HCT116 (cell line): ENCODE data around the gene PDE10A. TPM values are rescaled to one million over a fixed set of nuclear protein-coding genes. Genes with fewer than 3 reads are reported as not detected.

Source experiments
- ATAC-seq: fragments of 200-7000 bp; cut with Tn5 transposase; 2 replicates; pipeline ENCODE4 v1.9.1; 2020; ENCODE audit warnings: mild to moderate bottlenecking, moderate library complexity
- BruUV-seq: library from RNA; stranded (reverse); fragments of 400-500 nt; replicated peaks from 2 replicates; lab custom pipeline; 2021; lab: Mats Ljungman, UMichigan
- CTCF ChIA-PET: fragments of 300-600 bp; sonication (Branson Sonifier 250); formaldehyde crosslinking; loops from one replicate; lab custom pipeline; 2021; ENCODE audit warnings: antibody characterized with exemption; lab: Charles Lee
- POLR2A ChIA-PET: fragments of 300-600, 350-600 bp; sonication (Branson Sonifier 250); formaldehyde crosslinking; loops from one replicate; lab custom pipeline; 2021; ENCODE audit warnings: antibody characterized with exemption; lab: Charles Lee
- RAD21 ChIA-PET, 2 experiments: fragments of 300-600 bp; sonication (Branson Sonifier 250); formaldehyde crosslinking; loops; one replicate each; lab custom pipeline; 2023; ENCODE audit warnings: low total read pairs in 2 of 2; ENCODE audit not compliant: uncharacterized antibody in 2 of 2, unreplicated experiment in 2 of 2, low non-redundant PET in 1 of 2; lab: Charles Lee
- DNase-seq: peaks from one replicate; pipeline ENCODE4 v3.0.0-alpha.2; 2010; ENCODE audit warnings: low read depth, low spot score
- H2AFZ ChIP-seq: fragments of 200-600 bp; shearing (Covaris generic), sonication (generic); 2 replicates; pipeline ENCODE4 v1.6.1; 2017; ENCODE audit warnings: low read depth, mixed run types, mixed read lengths, antibody characterized with exemption, low read length; ENCODE audit not compliant: poor library complexity, severe bottlenecking
- H3K27ac ChIP-seq: 2 replicates; pipeline ENCODE4 v1.5.1; 2012; ENCODE audit warnings: low read depth, low read length
- H3K27me3 ChIP-seq: fragments of 200-600 bp; sonication (generic); 2 replicates; pipeline ENCODE4 v1.6.1; 2016; ENCODE audit warnings: mixed run types, low read length, mixed read lengths; ENCODE audit not compliant: insufficient read depth
- H3K36me3 ChIP-seq, 2 experiments: fragments of 200-500 bp in 1 of 2; fragments of 200-600 bp in 1 of 2; sonication (Bioruptor generic) in 1 of 2; sonication (generic) in 1 of 2; 2 replicates each; pipeline versions ENCODE4 v1.5.1 to v1.6.1; 2014 to 2016; ENCODE audit warnings: low read length in 2 of 2, inconsistent platforms in 1 of 2, mixed read lengths in 1 of 2, mixed run types in 1 of 2; ENCODE audit not compliant: insufficient read depth in 2 of 2, control insufficient read depth in 1 of 2
- H3K4me1 ChIP-seq, 2 experiments: fragments of 200-600 bp in 1 of 2; sonication (generic) in 1 of 2; 2 replicates each; pipeline versions ENCODE4 v1.5.1 to v1.6.1; 2012 to 2017; ENCODE audit warnings: low read length in 2 of 2, inconsistent platforms in 1 of 2, mild to moderate bottlenecking in 1 of 2, mixed read lengths in 1 of 2, mixed run types in 1 of 2, moderate library complexity in 1 of 2; ENCODE audit not compliant: insufficient read depth in 2 of 2, control insufficient read depth in 1 of 2
- H3K4me2 ChIP-seq: fragments of 200-600 bp; sonication (generic); 2 replicates; pipeline ENCODE4 v1.6.1; 2017; ENCODE audit warnings: mixed run types, low read length, mixed read lengths
- H3K4me3 ChIP-seq, 2 experiments: fragments of 200-600 bp in 1 of 2; sonication (generic) in 1 of 2; replicated peaks in 1 of 2; 2 replicates each; pipeline ENCODE4 v1.5.1; 2011 to 2016; ENCODE audit warnings: low read length in 2 of 2, control low read depth in 1 of 2, low read depth in 1 of 2, mild to moderate bottlenecking in 1 of 2, mixed read lengths in 1 of 2, mixed run types in 1 of 2
- H3K79me2 ChIP-seq: fragments of 200-600 bp; sonication (generic); 2 replicates; pipeline ENCODE4 v1.6.1; 2017; ENCODE audit warnings: mild to moderate bottlenecking, mixed run types, low read length, moderate library complexity, mixed read lengths; ENCODE audit not compliant: insufficient read depth
- H3K9ac ChIP-seq: fragments of 200-600 bp; sonication (generic); 2 replicates; pipeline ENCODE4 v1.6.1; 2016; ENCODE audit warnings: low read length, mixed read lengths
- H3K9me2 ChIP-seq: fragments of 200-600 bp; sonication (generic), shearing (Covaris generic); 2 replicates; pipeline ENCODE4 v1.6.1; 2017; ENCODE audit warnings: mixed run types, mild to moderate bottlenecking, moderate library complexity; ENCODE audit not compliant: insufficient read depth
- H3K9me3 ChIP-seq, 2 experiments: fragments of 200-500 bp in 1 of 2; fragments of 200-600 bp in 1 of 2; sonication (Bioruptor generic) in 1 of 2; sonication (generic) in 1 of 2; 2 replicates each; pipeline ENCODE4 v1.6.1; 2014 to 2017; ENCODE audit warnings: low read length in 2 of 2, mixed read lengths in 2 of 2, inconsistent platforms in 1 of 2, low read depth in 1 of 2, mild to moderate bottlenecking in 1 of 2, mixed run types in 1 of 2, moderate library complexity in 1 of 2; ENCODE audit not compliant: control insufficient read depth in 1 of 2, insufficient read depth in 1 of 2
- H4K20me1 ChIP-seq: fragments of 200-600 bp; sonication (generic), shearing (Covaris generic); 2 replicates; pipeline ENCODE4 v1.6.1; 2017; ENCODE audit warnings: mixed run types, mild to moderate bottlenecking, moderate library complexity; ENCODE audit not compliant: insufficient read depth
- ATF3 ChIP-seq: IDR thresholded peaks from 2 replicates; pipeline ENCODE4 v1.6.1; 2012
- CBX3 ChIP-seq: IDR thresholded peaks from 2 replicates; pipeline ENCODE4 v1.6.1; 2012; ENCODE audit warnings: low read depth
- CTCF ChIP-seq, 3 experiments: fragments of 200-600 bp in 1 of 3; sonication (generic) in 1 of 3; IDR thresholded peaks in 2 of 3; conservative IDR thresholded peaks in 1 of 3; 2 replicates each; pipeline ENCODE4 v1.5.1; 2012 to 2017; ENCODE audit warnings: low read depth in 2 of 3, low read length in 2 of 3, antibody characterized with exemption in 1 of 3, borderline replicate concordance in 1 of 3, control low read depth in 1 of 3, mild to moderate bottlenecking in 1 of 3, mixed read lengths in 1 of 3, mixed run types in 1 of 3, moderate library complexity in 1 of 3; ENCODE audit not compliant: insufficient read depth in 1 of 3
- EZH2 ChIP-seq: fragments of 200-600 bp; sonication (generic); IDR thresholded peaks from 2 replicates; pipeline ENCODE4 v1.6.1; 2017; ENCODE audit warnings: antibody characterized with exemption, mixed run types
- EZH2phosphoT487 ChIP-seq: fragments of 200-600 bp; IDR thresholded peaks from 2 replicates; pipeline ENCODE4 v1.6.1; 2018; ENCODE audit warnings: antibody characterized with exemption, borderline replicate concordance
- FOSL1 ChIP-seq: IDR thresholded peaks from 2 replicates; pipeline ENCODE4 v1.6.1; 2012; ENCODE audit warnings: low read depth
- JUND ChIP-seq: IDR thresholded peaks from 2 replicates; pipeline ENCODE4 v1.6.1; 2012
- POLR2A ChIP-seq: IDR thresholded peaks from 2 replicates; pipeline ENCODE4 v1.7.0; 2011; ENCODE audit warnings: borderline replicate concordance; ENCODE audit not compliant: insufficient read depth, insufficient read length; ENCODE audit errors: extremely low read depth
- SIN3A ChIP-seq: IDR thresholded peaks from 2 replicates; pipeline ENCODE4 v1.6.1; 2012; ENCODE audit warnings: low read depth
- SP1 ChIP-seq: IDR thresholded peaks from 2 replicates; pipeline ENCODE4 v1.6.1; 2012; ENCODE audit warnings: low read depth
- SRF ChIP-seq: IDR thresholded peaks from 2 replicates; pipeline ENCODE4 v1.6.1; 2012; ENCODE audit warnings: low read depth
- TCF7L2 ChIP-seq: IDR thresholded peaks from 2 replicates; pipeline ENCODE4 v1.7.0; 2011; ENCODE audit warnings: borderline replicate concordance, inconsistent platforms; ENCODE audit not compliant: insufficient read depth, insufficient read length; ENCODE audit errors: extremely low read depth
- YY1 ChIP-seq: IDR thresholded peaks from 2 replicates; pipeline ENCODE4 v1.6.1; 2011; ENCODE audit warnings: low read length, low read depth, moderate library complexity, mild to moderate bottlenecking; ENCODE audit not compliant: insufficient replicate concordance; ENCODE audit errors: extremely low read depth
- ZBTB33 ChIP-seq: IDR thresholded peaks from 2 replicates; pipeline ENCODE4 v1.6.1; 2011; ENCODE audit warnings: mild to moderate bottlenecking, low read length, moderate library complexity; ENCODE audit not compliant: insufficient replicate concordance; ENCODE audit errors: extremely low read depth
- ZFX ChIP-seq: fragments of 450-650 bp; IDR thresholded peaks from 2 replicates; pipeline ENCODE4 v1.6.1; 2017
- ZNF274 ChIP-seq: fragments of 200-500 bp; sonication (Bioruptor generic); IDR thresholded peaks from 2 replicates; pipeline ENCODE4 v1.6.1; 2014; ENCODE audit warnings: mild to moderate bottlenecking, low read depth, low read length, inconsistent platforms
- intact Hi-C: fragments of 100-400 bp; cut with micrococcal nuclease; formaldehyde crosslinking; loops from 2 replicates; pipeline ENCODE4 v1.10.0; 2022
- total RNA-seq: library from RNA; stranded (reverse); gene quantifications from one replicate; pipeline ENCODE4 v1.2.1, GENCODE V29; 2021; ENCODE audit not compliant: unreplicated experiment
- TF ChIP-seq, protein P1 (sequence below): IDR thresholded peaks from 2 replicates; pipeline ENCODE4 v1.6.1; 2012

Gene PDE10A
- total RNA-seq, 1 experiment from 2014 or later = 0.37 TPM

DNA sequence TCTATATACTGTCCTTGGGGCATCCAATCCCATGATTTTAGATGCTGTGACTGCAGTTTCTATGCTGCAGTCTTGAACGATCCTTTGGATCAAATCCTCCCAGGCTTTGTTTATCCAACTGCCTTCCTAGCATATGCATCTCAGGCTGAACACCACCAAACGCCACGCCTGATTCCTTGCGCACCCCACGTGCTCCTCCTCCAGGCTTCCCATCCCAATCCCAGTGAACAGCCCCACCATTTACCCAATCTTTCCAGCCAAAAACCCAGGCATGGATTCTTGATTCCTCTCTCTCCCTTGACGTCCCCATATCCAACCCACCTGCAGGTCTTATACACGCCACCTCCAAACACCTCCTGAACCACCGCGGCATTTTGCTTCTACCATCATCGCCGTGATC lies 7.8 kb downstream of the PDE10A start:
- Histone ChIP-seq H3K79me2 (no peaks in the 10 kb centered on the region), H4K20me1 (no peaks in the 10 kb centered on the region), H3K9me2 (no peaks in the 10 kb centered on the region), H3K4me1 (no peaks in the 10 kb centered on the region), H3K4me3 (no peak overlapping the region), H3K27ac (no peak overlapping the region), H2AFZ (no peak overlapping the region), H3K36me3 (no peaks in the 10 kb centered on the region), H3K27me3 (no peaks in the 10 kb centered on the region), H3K9ac (no peak overlapping the region), H3K4me2 (no peak overlapping the region), H3K9me3 (no peaks in the 10 kb centered on the region)
- CTCF ChIA-PET = no interaction called here
- ATAC-seq (no peak), DNase-seq (no peak)
- intact Hi-C loops = no loop called here
- RAD21 ChIA-PET = no interaction called here
- POLR2A ChIA-PET = no interaction called here
- BruUV-seq = no TSS peak
- no peak for TF ChIP-seq ZBTB33
- no peak for TF ChIP-seq SIN3A
- no peak for TF ChIP-seq SRF
- TF ChIP-seq ZNF274 = no peak
- TF ChIP-seq EZH2 = no peak
- TF ChIP-seq EZH2phosphoT487 = no peak
- TF ChIP-seq JUND = no peak
- TF ChIP-seq CBX3 = no peak
- TF ChIP-seq FOSL1 = no peak
- no peak for TF ChIP-seq CTCF (IDR thresholded peaks at IDR 0.05 in 2 of 3, conservative IDR thresholded peaks at IDR 0.05 in 1 of 3; ENCODE audit: borderline replicate concordance in 1 of 3, insufficient read depth in 1 of 3, low read depth in 2 of 3, low read length in 2 of 3)
- TF ChIP-seq POLR2A = no peak
- TF ChIP-seq, protein P1, sequence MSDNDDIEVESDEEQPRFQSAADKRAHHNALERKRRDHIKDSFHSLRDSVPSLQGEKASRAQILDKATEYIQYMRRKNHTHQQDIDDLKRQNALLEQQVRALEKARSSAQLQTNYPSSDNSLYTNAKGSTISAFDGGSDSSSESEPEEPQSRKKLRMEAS = no peak
- no peak for TF ChIP-seq YY1
- TF ChIP-seq ATF3 = no peak
- no peak for TF ChIP-seq ZFX
- TF ChIP-seq SP1 = no peak
- TF ChIP-seq TCF7L2 = no peak
